NCI-H1092 treated with DMSO at 0.1 percent for 48 hours (cell line): ENCODE measurements around the gene IFNGR1.
"Not testable (repeated sequence)": the region's sequence is repeated elsewhere in the genome, so short reads cannot be mapped to it uniquely, and the experiment has no call there.

Experiments used
- DNase-seq: peaks from one replicate; lab custom pipeline; 2025; lab: John Stamatoyannopoulos, UW

Gene IFNGR1

GRCh38 chr6:137218917-137219663 is at the start of gene IFNGR1:
IFNGR1 (minus strand) TSS chr6:137219385; CDS start chr6:137219327, 58 bp downstream.
- peak; percentile 71 for DNase-seq

- DNase-seq: no peak
These were observed 49.7 kb upstream of the IFNGR1 start for GRCh38 chr6:137268911-137269310.

- no peak for DNase-seq
These were observed 47.1 kb upstream of the IFNGR1 start for GRCh38 chr6:137266309-137266586.

- no peak for DNase-seq
These were observed 46.5 kb upstream of the IFNGR1 start for GRCh38 chr6:137265561-137266308.

- no peak for DNase-seq
These were observed 45.3 kb upstream of the IFNGR1 start for GRCh38 chr6:137264311-137265075.

GRCh38 chr6:137261761-137262160 is 42.6 kb upstream of the IFNGR1 start:
- DNase-seq: no peak

GRCh38 chr6:137261361-137261760 is 42.2 kb upstream of the IFNGR1 start:
- no peak for DNase-seq

GRCh38 chr6:137260217-137260616 is 41.0 kb upstream of the IFNGR1 start:
- no peak for DNase-seq

GRCh38 chr6:137259349-137259748 is 40.2 kb upstream of the IFNGR1 start:
- DNase-seq: no peak

- DNase-seq: no peak
These were observed 39.0 kb upstream of the IFNGR1 start for GRCh38 chr6:137258170-137258569.

GRCh38 chr6:137256350-137257103 is 37.3 kb upstream of the IFNGR1 start:
- DNase-seq: no peak

- DNase-seq: no peak
These were observed 35.8 kb upstream of the IFNGR1 start for GRCh38 chr6:137254966-137255365.

- not testable (repeated sequence) for DNase-seq
These were observed 35.2 kb upstream of the IFNGR1 start for GRCh38 chr6:137254430-137254829.

- DNase-seq: no peak
These were observed 29.5 kb upstream of the IFNGR1 start for GRCh38 chr6:137248702-137249101.

GRCh38 chr6:137247724-137248123 is 28.5 kb upstream of the IFNGR1 start:
- no peak for DNase-seq

GRCh38 chr6:137246791-137247202 is 27.6 kb upstream of the IFNGR1 start:
- no peak for DNase-seq

GRCh38 chr6:137246164-137246563 is 27.0 kb upstream of the IFNGR1 start:
- DNase-seq: no peak

- DNase-seq: no peak
These were observed 22.4 kb upstream of the IFNGR1 start for GRCh38 chr6:137241481-137242038.

GRCh38 chr6:137240168-137240567 is 21.0 kb upstream of the IFNGR1 start:
- DNase-seq: no peak

- no peak for DNase-seq
These were observed 18.4 kb upstream of the IFNGR1 start for GRCh38 chr6:137237413-137238170.
